Ovary (tissue), 9 donors: ENCODE data around the gene DOCK8. TPM values are rescaled to one million over a fixed set of nuclear protein-coding genes. Genes with fewer than 3 reads are reported as not detected.

Source experiments
- DNase-seq, 5 donors: peaks; one replicate each; pipeline ENCODE4 v3.0.0-alpha.2; 2019 to 2020
- H3K27ac ChIP-seq, 2 donors: fragments of 200-600 bp; one replicate each; pipeline versions ENCODE4 v1.5.1 to v1.8.0; 2019 to 2022
- H3K27me3 ChIP-seq: fragments of 200-600 bp; one replicate; pipeline ENCODE4 v1.8.0; 2022
- H3K36me3 ChIP-seq: fragments of 200-600 bp; sonication (generic); one replicate; pipeline ENCODE4 v1.5.1; 2019
- H3K4me1 ChIP-seq: one replicate; pipeline ENCODE4 v1.8.1; 2013; ENCODE audit warnings: mild to moderate bottlenecking, moderate library complexity; ENCODE audit not compliant: insufficient read depth
- H3K4me3 ChIP-seq: fragments of 200-600 bp; sonication (generic); one replicate; pipeline ENCODE4 v1.5.1; 2017
- H3K9me3 ChIP-seq, 2 donors: fragments of 200-600 bp in 1 of 2; sonication (generic) in 1 of 2; one replicate each; pipeline versions ENCODE4 v1.5.1 to v1.8.1; 2013 to 2019; ENCODE audit warnings: mild to moderate bottlenecking in 1 of 2, moderate library complexity in 1 of 2
- CTCF ChIP-seq, 3 donors: fragments of 450-650 bp in 2 of 3; fragments of 200-600 bp in 1 of 3; IDR thresholded peaks; one replicate each; pipeline versions ENCODE4 v1.5.1 to v1.8.0; 2016 to 2022; ENCODE audit warnings: antibody characterized with exemption in 3 of 3, mild to moderate bottlenecking in 1 of 3
- EP300 ChIP-seq: sonication (generic); formaldehyde crosslinking; IDR thresholded peaks from one replicate; pipeline ENCODE4 v1.6.1; 2017; ENCODE audit warnings: antibody characterized with exemption
- POLR2A ChIP-seq: fragments of 450-650 bp; IDR thresholded peaks from one replicate; pipeline ENCODE4 v1.6.1; 2017; ENCODE audit warnings: antibody characterized with exemption, mild to moderate bottlenecking, moderate library complexity
- WGBS, 3 donors: extraction: QIAGEN DNeasy Blood & Tissue Kit in 1 of 3; methylation state at CpG; one replicate each; pipeline versions ENCODE4 v1.1.5 to v1.1.7; 2013 to 2017; 5-methylcytosine and 5-hydroxymethylcytosine counted together
- intact Hi-C, 4 donors: fragments of 100-400 bp; cut with DNase I; formaldehyde crosslinking; loops; one replicate each; pipeline versions ENCODE4 v1.11.0 to v1.15.1; 2022 to 2023
- polyA plus RNA-seq, 2 donors: library from polyadenylated mRNA; stranded (reverse); fragments of 200-250 nt in 1 of 2; fragments of 350-450 nt in 1 of 2; fragmentation: Illumina TruSeq in 1 of 2; extraction: RNeasy Lipid Tissue Mini Kit (QIAGEN cat#74804) in 1 of 2; gene quantifications; one replicate each; pipeline ENCODE4 v1.2.3, GENCODE V29; 2013 to 2014
- total RNA-seq, 7 donors: library from RNA; depleted of rRNA in 2 of 7; stranded (reverse); fragments of >200 nt in 2 of 7; fragmentation: NEBNext Ultra II Directional in 3 of 7; extraction: Animal tissue kit (Norgen Biotek cat#: 25700) in 3 of 7; gene quantifications; one replicate each; pipeline versions ENCODE4 v1.1.0 to v1.2.4, GENCODE V29; 2016 to 2023
- donor health status: DM: no; HTN: no; CAD: no; lungs with moderate emphysema.
- donor health status: DM: no; HTN: no; CAD: no.
- donor health status: Bipolar disorder and iron deficiency.
- donor health status: DM: yes; HTN: yes; CAD: no.
- donor health status: DM: no; HTN: no; CAD: no.
- donor health status: DM: yes; HTN: yes; CAD: no.

DOCK8 gene
- total and polyA plus RNA-seq, 9 donors, result 1.4 to 12.2 (median 7.3) TPM

GRCh38 chr9:511861-512260 is 297.2 kb downstream of the DOCK8 start:
- DNase-seq, result no peak
- WGBS, 3 donors, result 95 to 96% (median 96%) methylated on average over 1 of the region's 1 CpG
- Histone ChIP-seq H3K9me3 (no peaks in the 10 kb centered on the region), H3K4me1 (no peaks in the 10 kb centered on the region), H3K27ac (no peak overlapping the region), H3K27me3 (no peaks in the 10 kb centered on the region), H3K36me3 (no peaks in the 10 kb centered on the region), H3K4me3 (no peak overlapping the region)
- TF ChIP-seq EP300 (no peak), POLR2A (no peak), CTCF (IDR thresholded peaks at IDR 0.05) (no peak)
- intact Hi-C loops, result no loop called here

- no peaks in the 10 kb centered on the region for H3K9me3 ChIP-seq
- H3K27me3 ChIP-seq, result no peaks in the 10 kb centered on the region
- no peaks in the 10 kb centered on the region for H3K4me1 ChIP-seq
- no peak for TF ChIP-seq EP300
- no peak for TF ChIP-seq CTCF (IDR thresholded peaks at IDR 0.05)
- no peak for TF ChIP-seq POLR2A
- no peaks in the 10 kb centered on the region for H3K36me3 ChIP-seq
- H3K4me3 ChIP-seq, result no peak overlapping the region
- no peak overlapping the region for H3K27ac ChIP-seq
- intact Hi-C loops, result no loop called here
- WGBS, 3 donors, result 89 to 93% (median 92%) methylated on average over 3 of the region's 3 CpGs
- no peak for DNase-seq
These were observed 298.0 kb downstream of the DOCK8 start for GRCh38 chr9:512555-513272.

Other genes starting within 250 kb of the DOCK8 start
- gene WASHC1, start 185.4 kb upstream of the DOCK8 start, total RNA-seq, result 10 to 100 TPM in 5 of 7 donors, 1 to 10 TPM in 2; 5.9 to 25.2 (median 18.5) TPM
- gene WASHC1, start 185.4 kb upstream of the DOCK8 start, polyA plus RNA-seq, result 10 to 100 TPM in 1 of 2 donors, 1 to 10 TPM in 1; 5.5 to 19.4 TPM
- under 1 TPM; 0.12 to 0.46 (median 0.23) TPM for gene FOXD4, start 96.4 kb upstream of the DOCK8 start, total RNA-seq
- gene FOXD4, start 96.4 kb upstream of the DOCK8 start, polyA plus RNA-seq, result under 1 TPM; 0.08 to 0.12 TPM
- 10 to 100 TPM; 21.8 to 37.1 (median 29.6) TPM for gene ZNG1A, start 35.8 kb upstream of the DOCK8 start, total RNA-seq
- gene ZNG1A, start 35.8 kb upstream of the DOCK8 start, polyA plus RNA-seq, result 10 to 100 TPM; 19.6 to 29.0 TPM